SIG-M5 (cell line): Measurements from ENCODE around the gene AMIGO3.
"Not testable (repeated sequence)": the region's sequence is repeated elsewhere in the genome, so short reads cannot be mapped to it uniquely, and the experiment has no call there.

Source experiments
- DNase-seq: peaks from one replicate; lab custom pipeline; 2025; lab: John Stamatoyannopoulos, UW

AMIGO3 gene

DNA sequence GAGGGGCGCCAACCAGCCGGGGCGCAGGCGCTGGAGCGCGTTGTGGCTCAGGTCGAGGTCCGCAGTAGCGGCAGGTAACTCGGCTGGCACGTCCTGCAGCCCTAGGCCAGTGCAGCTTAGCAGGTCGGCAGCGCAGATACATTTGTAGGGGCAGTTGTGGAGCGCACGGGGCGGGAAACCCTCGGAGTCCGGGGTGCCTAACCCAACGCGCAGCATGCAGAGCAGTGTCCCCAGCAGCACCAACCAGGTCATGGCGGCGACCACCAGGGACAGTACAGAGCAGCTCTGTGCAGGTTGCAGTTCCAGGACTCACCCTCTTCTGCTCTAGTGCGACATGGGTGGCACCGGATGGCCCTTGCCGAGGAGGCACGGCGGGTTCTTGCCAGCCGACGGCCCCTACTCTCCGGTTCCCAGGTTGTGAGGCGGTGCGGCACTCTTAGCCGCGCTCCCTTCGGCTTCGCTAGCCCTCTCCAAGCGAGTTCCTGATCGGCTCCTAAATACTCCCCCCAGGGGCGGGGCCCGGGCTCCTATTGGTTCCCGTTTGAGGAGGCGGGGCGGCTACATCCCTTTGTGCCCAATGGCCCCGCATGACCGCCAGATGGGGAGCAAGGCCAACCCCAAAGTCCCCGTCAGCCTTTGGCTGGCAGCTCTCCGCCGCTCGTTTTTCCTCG is at the start of gene AMIGO3:
Gene AMIGO3 (minus strand): TSS at position 471 of the 671 bp plus-strand sequence. CDS start 219 bp downstream, at position 252.
- no peak for DNase-seq

- DNase-seq, result no peak
These were observed 44.5 kb upstream of the AMIGO3 start for GRCh38 chr3:49763981-49764380.

DNA sequence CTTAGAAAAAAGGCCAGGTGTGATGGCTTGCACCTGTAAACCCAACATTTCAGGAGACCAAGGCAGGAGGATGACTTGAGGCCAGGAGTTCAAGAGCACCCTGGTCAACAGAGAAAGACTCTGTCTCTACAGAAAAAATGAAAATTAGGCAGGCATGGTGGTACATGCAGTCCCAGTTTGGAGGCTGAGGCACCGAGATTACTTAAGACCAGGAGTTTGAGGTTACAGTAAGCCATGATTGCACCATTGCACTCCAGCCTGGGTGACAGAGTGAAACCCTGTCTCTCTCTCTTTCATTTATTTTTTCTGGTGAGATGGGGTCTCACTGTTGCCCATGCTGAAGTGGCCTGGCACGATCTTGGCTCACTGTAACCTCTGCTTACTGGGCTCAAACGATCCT is 42.2 kb upstream of the AMIGO3 start:
- DNase-seq, result peak; percentile 25

GRCh38 chr3:49759226-49759625 is 39.7 kb upstream of the AMIGO3 start:
- DNase-seq, result no peak

- DNase-seq, result no peak
These were observed 37.7 kb upstream of the AMIGO3 start for GRCh38 chr3:49757197-49757596.

DNA sequence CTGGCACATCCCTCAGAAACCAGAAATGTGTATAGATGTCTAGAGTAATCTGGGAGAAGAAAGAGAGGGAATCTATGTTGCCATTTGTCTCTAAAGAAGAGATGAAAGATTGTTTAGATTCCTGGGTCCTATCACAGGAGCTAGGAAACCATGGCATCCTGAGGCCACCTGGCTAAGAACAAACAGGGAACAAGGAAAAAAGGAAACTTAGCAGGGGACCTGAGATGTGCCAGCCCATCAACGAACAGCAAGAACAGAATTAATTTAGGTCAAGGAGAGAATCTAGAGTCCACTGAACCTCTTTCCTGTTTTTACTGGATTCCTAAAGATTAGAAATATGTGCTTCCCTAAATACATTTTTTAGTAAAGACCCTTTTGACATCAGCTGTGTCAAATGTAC is 36.6 kb upstream of the AMIGO3 start:
- DNase-seq, result no peak

DNA sequence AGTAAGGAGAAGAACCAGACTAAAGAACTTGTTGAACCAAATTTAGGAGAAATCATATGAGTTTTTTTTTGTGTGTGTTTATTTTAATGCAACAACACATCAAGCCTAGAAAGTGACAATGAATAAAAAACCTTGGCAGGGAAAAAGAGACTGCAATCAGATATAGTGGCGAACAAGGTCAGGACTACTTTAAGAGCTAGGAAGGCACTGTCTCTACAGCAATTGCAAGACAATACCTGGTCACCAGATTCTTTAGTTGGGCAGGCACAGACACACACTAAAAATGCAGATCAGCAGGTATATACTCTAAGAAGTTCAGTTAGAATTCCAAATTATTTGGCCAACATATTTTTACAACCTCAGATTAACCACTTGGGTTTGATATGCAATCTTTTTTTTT is 35.1 kb upstream of the AMIGO3 start:
- DNase-seq, result no peak

DNA sequence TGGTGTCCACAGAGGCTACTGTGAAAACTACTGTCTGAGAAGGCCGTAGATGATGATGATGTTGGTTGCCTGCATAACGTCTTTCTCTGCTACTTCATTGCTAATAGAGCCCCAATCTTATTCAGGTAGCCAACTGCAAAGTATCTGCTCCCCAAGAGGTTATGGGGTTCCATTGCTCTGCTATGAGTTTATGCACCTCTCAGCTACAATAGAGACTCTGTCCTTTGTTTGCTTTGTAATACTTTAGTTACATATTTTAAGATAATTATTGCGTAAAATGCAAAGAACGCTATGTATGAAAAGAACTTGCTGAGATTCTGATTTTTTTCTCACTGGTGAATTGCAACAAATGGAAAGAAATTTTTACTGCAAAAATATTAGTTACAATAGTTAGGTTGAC is 32.0 kb upstream of the AMIGO3 start:
- no peak for DNase-seq

DNA sequence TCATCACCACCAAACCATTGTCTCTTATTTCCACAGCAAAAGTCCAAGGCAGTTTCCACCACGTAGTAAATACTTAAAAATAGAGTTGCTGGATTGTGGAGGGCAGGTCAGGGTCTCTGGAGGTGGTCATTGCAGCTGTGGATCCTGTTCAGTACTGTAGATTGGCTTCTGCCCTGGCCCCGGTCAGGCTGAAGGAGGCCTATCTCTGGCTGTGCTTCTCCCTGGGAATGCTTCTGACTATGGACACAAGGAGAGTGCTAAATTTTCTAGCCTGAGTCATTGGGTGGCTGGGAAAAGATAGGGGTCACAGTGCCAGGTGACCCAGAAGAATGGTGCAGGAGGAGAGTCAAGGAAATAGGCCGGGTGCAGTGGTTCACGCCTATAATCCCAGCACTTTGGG is 30.6 kb upstream of the AMIGO3 start:
- no peak for DNase-seq

DNA sequence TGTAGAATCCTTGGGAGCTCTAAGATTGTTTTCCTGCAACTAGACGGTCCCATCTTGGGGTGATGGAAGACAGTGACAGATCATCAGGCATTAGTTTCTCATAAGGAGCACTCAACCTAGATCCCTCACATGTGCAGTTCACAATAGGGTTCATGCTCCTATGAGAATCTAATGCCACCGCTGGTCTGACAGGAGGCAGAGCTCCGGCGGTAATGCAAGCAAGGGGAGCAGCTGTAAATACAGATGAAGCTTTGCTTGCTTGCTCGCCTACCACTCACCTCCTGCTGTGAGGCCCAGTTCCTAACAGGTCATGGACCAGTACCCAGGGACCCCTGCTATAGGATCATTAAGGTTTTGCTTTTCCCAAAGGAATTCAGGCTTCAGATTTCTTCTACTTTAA is 29.4 kb upstream of the AMIGO3 start:
- not testable (repeated sequence) for DNase-seq

- DNase-seq, result no peak
These were observed 28.5 kb upstream of the AMIGO3 start for GRCh38 chr3:49747792-49748480.

DNA sequence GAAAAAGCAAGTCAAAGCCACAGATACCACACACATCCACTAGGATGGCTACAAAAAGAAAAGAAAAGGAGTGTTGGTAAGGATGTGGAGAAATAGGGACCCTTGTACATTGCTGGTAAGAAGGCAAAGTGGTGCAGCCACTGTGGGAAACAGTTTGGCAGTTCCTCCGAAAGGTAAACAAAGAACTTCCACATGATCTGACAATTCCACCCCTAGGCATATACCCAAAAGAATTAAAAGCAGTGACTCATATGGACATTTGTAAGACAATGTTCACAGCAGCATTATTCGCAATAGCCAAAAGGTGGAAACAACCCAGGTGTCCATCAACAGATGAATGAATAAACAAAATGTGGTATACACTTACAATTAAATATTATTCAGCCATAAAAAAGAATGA is 26.5 kb upstream of the AMIGO3 start:
- no peak for DNase-seq

DNA sequence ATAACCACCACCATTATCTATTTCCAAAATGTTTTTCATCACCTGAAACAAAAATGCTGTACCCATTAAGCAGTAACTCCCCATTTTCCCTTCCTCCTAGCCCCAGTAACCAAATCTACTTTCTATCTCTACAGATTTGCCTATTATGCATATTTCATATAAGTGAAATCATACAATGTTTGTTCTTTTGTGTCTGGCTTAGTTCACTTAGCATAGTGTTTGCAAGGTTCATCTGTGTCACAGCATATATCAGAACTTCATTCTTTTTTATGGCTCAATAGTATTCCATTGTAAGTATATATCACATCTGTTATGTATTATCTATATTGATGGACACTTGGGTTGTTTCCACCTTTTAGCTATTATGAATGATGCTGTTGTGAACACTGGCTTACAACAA is 20.9 kb upstream of the AMIGO3 start:
- DNase-seq, result no peak

DNA sequence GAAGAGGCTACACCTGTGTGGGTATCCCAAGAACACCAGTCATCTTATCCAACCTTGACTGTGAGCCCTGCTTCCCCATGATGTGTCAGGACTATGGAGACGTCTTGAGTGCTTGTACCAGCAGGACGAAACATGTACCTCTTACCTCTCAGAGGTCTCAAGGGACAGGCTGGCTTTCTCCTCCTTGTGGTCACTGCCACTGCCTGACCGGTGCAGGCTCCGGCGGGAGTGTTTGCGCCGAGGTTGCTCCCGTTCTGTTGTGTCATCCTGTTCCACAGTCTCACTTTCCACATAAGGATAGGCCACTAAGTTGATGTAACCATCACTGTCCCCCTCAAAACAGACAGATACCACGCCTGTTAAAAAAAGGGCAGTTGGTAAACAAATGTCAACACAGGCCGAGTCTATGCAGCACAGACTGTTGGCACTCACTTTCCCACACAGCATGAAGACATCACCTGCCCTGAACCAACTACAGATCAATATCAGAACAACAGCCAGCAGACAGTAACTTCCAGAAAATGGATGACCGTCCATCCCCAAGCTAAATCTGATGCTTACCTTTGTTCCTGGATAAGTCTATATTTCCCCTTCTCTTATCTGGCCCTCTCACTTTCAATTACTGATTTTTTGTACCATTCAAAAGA is 18.7 kb upstream of the AMIGO3 start:
- DNase-seq, result no peak

DNA sequence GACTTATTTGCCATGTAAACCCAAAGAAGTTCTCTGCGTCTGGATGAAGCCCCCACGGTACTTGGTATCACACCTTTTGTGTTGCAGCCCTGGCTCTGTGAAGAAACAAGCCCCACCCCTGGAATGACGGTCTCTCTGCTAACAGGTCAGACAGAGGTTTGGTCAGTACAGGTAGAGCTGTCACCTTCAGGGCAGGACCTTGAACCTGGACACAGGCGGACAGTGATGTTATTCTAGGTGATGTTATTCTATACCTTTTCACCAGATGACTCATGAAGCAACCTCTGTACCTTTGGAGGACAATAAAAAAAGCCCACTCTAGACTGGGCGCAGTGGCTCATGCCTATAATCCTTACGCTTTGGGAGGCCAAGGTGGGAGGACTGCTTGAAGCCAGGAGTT is 15.3 kb upstream of the AMIGO3 start:
- DNase-seq, result no peak

GRCh38 chr3:49733551-49733950 is 14.1 kb upstream of the AMIGO3 start:
- no peak for DNase-seq

DNA sequence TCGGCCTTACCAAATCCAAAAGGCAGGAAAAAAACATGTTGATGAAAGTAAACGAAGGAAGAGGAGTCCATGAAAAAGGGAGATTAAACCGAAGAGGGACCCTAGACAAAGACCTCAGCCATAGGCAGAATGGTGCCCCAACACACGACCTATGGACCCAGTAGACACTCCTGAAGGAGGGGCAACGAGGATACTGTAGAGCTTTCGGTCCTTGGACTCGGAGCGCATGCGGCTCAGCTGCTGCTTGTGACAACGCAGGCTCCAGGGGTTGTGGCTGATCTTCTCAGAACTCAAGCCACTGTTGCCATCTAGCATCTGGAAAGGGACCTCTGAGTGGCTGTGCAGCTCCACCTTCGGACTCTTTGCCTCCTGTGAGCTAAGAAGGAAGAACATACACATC is 13.1 kb upstream of the AMIGO3 start:
- no peak for DNase-seq

DNA sequence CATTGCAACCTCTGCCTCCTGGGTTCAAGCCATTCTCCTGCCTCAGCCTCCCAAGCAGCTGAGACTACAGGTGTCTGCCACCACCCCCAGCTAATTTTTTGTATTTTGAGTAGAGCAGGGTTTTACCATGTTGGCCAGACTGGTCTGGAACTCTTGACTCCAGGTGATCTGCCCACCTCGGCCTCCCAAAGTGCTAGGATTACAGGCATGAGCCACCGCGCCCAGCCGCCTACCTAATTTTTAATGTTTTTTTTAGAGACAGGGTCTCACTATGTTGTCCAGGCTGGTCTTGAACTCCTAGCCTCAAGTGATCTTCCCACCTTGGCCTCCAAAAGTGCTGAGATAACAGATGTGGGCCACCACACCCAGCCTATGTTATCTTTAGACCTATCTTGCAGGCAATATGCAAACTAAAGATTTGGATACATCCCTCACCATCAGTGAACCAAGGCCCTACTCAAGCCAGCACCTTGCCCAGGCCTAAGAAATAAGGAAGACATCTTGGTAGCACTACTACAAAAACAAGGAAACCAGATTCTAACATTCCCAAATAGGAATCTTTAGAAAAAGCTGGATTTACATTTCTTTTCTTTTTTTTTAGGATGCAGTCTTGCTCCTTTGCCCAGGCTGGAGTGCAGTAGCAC is 10.6 kb upstream of the AMIGO3 start:
- no peak for DNase-seq

DNA sequence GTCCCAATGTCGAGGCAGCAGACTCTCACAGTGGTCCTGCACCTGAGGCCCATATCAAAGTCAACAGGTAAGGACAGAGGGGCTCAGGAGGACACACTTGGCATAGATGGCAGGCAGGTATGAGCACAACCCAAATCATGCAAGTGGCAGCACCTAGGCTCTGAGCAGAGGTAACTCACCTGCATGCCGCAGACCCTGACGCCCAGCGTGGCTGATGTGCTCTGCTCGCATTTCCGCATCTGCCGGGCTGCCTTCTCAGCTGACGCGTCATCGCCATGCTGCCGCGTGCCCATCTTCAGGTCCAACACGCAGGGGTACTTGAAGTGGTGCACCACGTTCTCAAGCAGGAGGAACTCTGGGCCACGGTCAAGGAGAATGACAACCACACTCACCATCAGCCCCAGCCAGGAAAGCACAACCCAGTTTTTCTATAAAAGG is 8.5 kb upstream of the AMIGO3 start:
- DNase-seq, result no peak

GRCh38 chr3:49727154-49727923 is 7.9 kb upstream of the AMIGO3 start:
- no peak for DNase-seq

DNA sequence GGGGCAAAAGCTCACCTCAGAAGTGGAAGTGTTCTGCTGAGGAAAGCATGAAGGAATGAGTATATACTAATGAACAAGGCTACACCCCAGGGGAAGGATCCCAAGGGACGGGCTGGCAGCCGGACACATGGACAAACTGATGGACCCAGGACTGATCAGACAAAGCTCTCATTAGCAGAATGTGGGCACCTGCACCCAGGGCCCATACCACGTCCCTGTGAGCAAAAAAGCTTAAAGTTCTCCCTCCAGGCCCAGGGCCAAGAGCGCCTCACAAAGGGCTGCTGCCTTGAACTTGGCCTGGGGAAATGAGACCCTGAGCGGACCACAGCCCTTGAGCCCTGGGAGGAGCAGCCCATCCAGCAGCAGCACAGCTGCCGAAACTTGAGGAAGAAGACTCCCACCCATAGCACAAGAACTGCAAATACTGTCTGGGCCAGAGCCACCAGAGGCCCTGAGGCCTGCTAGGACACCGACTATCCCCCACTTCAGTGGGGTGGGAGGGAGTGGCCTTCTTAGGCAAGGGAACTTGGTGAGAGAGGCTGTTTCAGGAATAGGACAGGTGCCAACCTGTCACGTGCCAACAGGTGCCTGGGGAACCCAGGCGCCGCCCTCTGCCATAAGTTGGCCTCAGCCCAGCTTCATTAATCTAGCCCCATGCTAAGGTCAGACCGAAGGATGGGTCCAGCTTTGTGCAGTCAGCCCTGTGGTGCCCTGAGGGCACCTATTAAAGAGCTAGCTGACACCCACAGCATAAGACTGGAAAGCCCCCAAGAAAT is 6.6 kb upstream of the AMIGO3 start:
- no peak for DNase-seq
